SU-DHL-6 (cell line): Measurements from ENCODE around the gene ESYT1.

Source experiments
- CTCF ChIP-seq: fragments of 200-600 bp; sonication (generic); IDR thresholded peaks from one replicate; pipeline ENCODE4 v1.5.1; 2017; ENCODE audit warnings: antibody characterized with exemption, mild to moderate bottlenecking, low read length, moderate library complexity; ENCODE audit not compliant: insufficient read depth, poor library complexity, severe bottlenecking
- EZH2phosphoT487 ChIP-seq: fragments of 200-600 bp; sonication (generic), shearing (Covaris generic); conservative IDR thresholded peaks from 2 replicates; pipeline ENCODE4 v1.6.1; 2018; ENCODE audit warnings: mild to moderate bottlenecking, antibody characterized with exemption, low read length, moderate library complexity, mixed read lengths

- TF ChIP-seq CTCF: no peak
- TF ChIP-seq EZH2phosphoT487: no peak
Observed at GRCh38 chr12:56082967-56083366, 45.1 kb upstream of the ESYT1 start.
